ENCODE data around the gene TM9SF1.

DNA sequence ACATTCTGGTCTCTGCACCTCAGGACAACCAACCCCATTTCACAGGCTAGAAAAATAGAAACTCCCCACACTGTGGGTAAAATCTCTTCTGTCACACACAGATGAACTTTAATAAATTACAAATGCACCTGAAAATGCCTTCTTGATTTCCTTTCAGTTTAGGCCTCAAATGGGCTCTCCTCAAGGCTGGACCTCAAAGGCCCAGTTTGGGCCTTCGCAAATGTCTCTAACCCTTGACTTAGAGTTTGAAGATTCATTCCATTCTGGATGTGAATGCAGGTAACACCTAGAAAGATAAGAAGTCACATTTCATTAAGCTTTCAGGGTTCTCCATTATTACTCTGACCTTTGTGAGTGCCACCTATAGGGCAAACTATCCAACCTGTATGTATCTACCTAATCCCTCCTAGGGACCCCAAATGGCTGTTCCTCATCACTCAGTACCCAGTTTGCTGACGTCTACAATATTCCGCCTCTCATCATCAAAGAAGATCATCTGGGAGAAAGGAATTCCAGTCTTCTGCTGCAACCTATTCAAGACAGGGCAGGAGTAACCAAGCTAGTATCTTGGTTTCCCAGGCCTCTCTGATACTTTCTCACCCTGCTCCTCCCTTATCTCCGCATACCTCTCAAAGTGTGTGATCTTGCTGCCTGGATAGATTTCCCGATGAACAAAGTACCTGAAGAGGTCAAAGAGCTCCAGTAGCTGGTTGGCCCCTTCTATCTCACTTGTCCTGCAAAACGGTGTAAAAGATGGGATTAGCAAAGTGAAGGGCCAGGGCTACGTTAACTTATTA lies 18.8 kb upstream of the TM9SF1 start:
- TF ChIP-seq FOXM1 (IDR thresholded peaks at IDR 0.05; ENCODE audit: borderline replicate concordance) (no peak), ELF4 (IDR thresholded peaks at IDR 0.05) (no peak), FOXK2 (IDR thresholded peaks at IDR 0.05) (no peak), SP1 (IDR thresholded peaks at IDR 0.05) (no peak), HDGF (IDR thresholded peaks at IDR 0.05; ENCODE audit: borderline replicate concordance) (no peak), ARNT (IDR thresholded peaks at IDR 0.05) (no peak), NFRKB (IDR thresholded peaks at IDR 0.05) (no peak)
